GM23248 (cell line): Measurements from ENCODE around the gene PSMB5. TPM values are rescaled to one million over a fixed set of nuclear protein-coding genes. Genes with fewer than 3 reads are reported as not detected.
A peak's percentile ranks its signal among the peaks of the same experiment; 100 is the strongest.

ENCODE experiments used
- DNase-seq: peaks from one replicate; pipeline ENCODE4 v3.0.0-alpha.2; 2015
- H2AFZ ChIP-seq: fragments of 200-600 bp; sonication (generic); 2 replicates; pipeline ENCODE4 v1.6.1; 2016; ENCODE audit warnings: antibody characterized with exemption
- H3F3A ChIP-seq: fragments of 200-600 bp; sonication (generic); 2 replicates; pipeline ENCODE4 v1.6.1; 2016; ENCODE audit warnings: mild to moderate bottlenecking, antibody characterized with exemption, mixed run types; ENCODE audit not compliant: insufficient read depth
- H3K27ac ChIP-seq: fragments of 200-600 bp; sonication (generic); 2 replicates; pipeline ENCODE4 v1.5.1; 2016; ENCODE audit warnings: mild to moderate bottlenecking
- H3K27me3 ChIP-seq: fragments of 200-600 bp; sonication (generic); replicated peaks from 2 replicates; pipeline ENCODE4 v1.6.1; 2016; ENCODE audit warnings: mild to moderate bottlenecking; ENCODE audit not compliant: insufficient read depth
- H3K36me3 ChIP-seq: fragments of 200-600 bp; sonication (generic); 2 replicates; pipeline ENCODE4 v1.6.1; 2016; ENCODE audit warnings: low read depth, mild to moderate bottlenecking
- H3K4me1 ChIP-seq: fragments of 200-600 bp; sonication (generic); 2 replicates; pipeline ENCODE4 v1.6.1; 2016; ENCODE audit warnings: mild to moderate bottlenecking; ENCODE audit not compliant: insufficient read depth
- H3K4me2 ChIP-seq: fragments of 200-600 bp; sonication (generic); one replicate; pipeline ENCODE4 v1.6.1; 2016; ENCODE audit warnings: mild to moderate bottlenecking; ENCODE audit not compliant: unreplicated experiment
- H3K4me3 ChIP-seq: fragments of 200-600 bp; sonication (generic); 2 replicates; pipeline ENCODE4 v1.5.1; 2016; ENCODE audit warnings: mild to moderate bottlenecking
- H3K79me2 ChIP-seq: fragments of 200-600 bp; sonication (generic); 2 replicates; pipeline ENCODE4 v1.6.1; 2016; ENCODE audit warnings: mild to moderate bottlenecking; ENCODE audit not compliant: insufficient read depth
- H3K9ac ChIP-seq: fragments of 200-600 bp; sonication (generic); 2 replicates; pipeline ENCODE4 v1.6.1; 2016; ENCODE audit warnings: mild to moderate bottlenecking
- H3K9me2 ChIP-seq: fragments of 200-600 bp; sonication (generic); 2 replicates; pipeline ENCODE4 v1.6.1; 2016; ENCODE audit warnings: mixed run types, mild to moderate bottlenecking, moderate library complexity; ENCODE audit not compliant: insufficient read depth
- H3K9me3 ChIP-seq: fragments of 200-600 bp; sonication (generic); one replicate; pipeline ENCODE4 v1.6.1; 2017; ENCODE audit warnings: low read depth
- H4K20me1 ChIP-seq: fragments of 200-600 bp; sonication (generic); 2 replicates; pipeline ENCODE4 v1.6.0; 2016; ENCODE audit not compliant: insufficient read depth
- EZH2 ChIP-seq: fragments of 200-600 bp; sonication (generic); IDR thresholded peaks from 2 replicates; pipeline ENCODE4 v1.6.1; 2018; ENCODE audit warnings: antibody characterized with exemption, mild to moderate bottlenecking; ENCODE audit not compliant: insufficient read depth, poor library complexity, severe bottlenecking
- EZH2phosphoT487 ChIP-seq: fragments of 200-600 bp; sonication (generic); IDR thresholded peaks from 2 replicates; pipeline ENCODE4 v1.6.1; 2018; ENCODE audit warnings: antibody characterized with exemption, moderate library complexity, mild to moderate bottlenecking, low read depth; ENCODE audit not compliant: insufficient read depth
- WGBS, 2 experiments: methylation state at CpG; one replicate each; pipeline ENCODE4 v1.1.6; 2015 to 2017; ENCODE audit warnings: low lambda C conversion rate in 2 of 2, low coverage in 1 of 2; ENCODE audit errors: missing lambda C conversion rate in 2 of 2; 5-methylcytosine and 5-hydroxymethylcytosine counted together
- in situ Hi-C: fragments of 300-500 bp; cut with MboI; formaldehyde crosslinking; loops from 2 replicates; pipeline ENCODE4 v1.15.0; 2020
- polyA plus RNA-seq: library from polyadenylated mRNA; unstranded; fragments of >200 nt; fragmentation: Nextera tagmentation; extraction: Ambion mirVana; gene quantifications from 2 replicates; pipeline ENCODE4 v1.2.1, GENCODE V29; 2016
- total RNA-seq: library from RNA; depleted of rRNA; stranded (reverse); fragments of >200 nt; shearing (Covaris generic); gene quantifications from 2 replicates; pipeline ENCODE4 v1.2.3, GENCODE V29; 2014; rRNA removed

PSMB5 gene
- 217 and 263 TPM in 2 replicates for total RNA-seq
- 274 and 277 TPM in 2 replicates for polyA plus RNA-seq

- WGBS, 2 experiments: 0 to 2% methylated on average over 36 of the region's 36 CpGs
- TF ChIP-seq EZH2: no peak
- peaks cover 15% of the 10 kb centered on the region for H3K4me1 ChIP-seq
Observed at GRCh38 chr14:23034498-23035302, at the start of gene PSMB5. Gene PSMB5 (minus strand): TSS chr14:23034900. CDS start chr14:23034881, 19 bp downstream.

GRCh38 chr14:23080474-23080873, 45.8 kb upstream of the PSMB5 start:
- in situ Hi-C loops: no loop called here
- no peaks in the 10 kb centered on the region for H3K9me2 ChIP-seq

More at GRCh38 chr14:23034498-23035302, at the start of gene PSMB5:
- H3K27ac ChIP-seq: peak within 1 kb of the TSS; percentile 95
- H3K4me3 ChIP-seq: peak within 1 kb of the TSS; percentile 96
- no peaks in the 10 kb centered on the region for H3K9me3 ChIP-seq
- peaks cover 47% of the 10 kb centered on the region for H3K79me2 ChIP-seq
- H3K36me3 ChIP-seq: peaks cover 26% of the 10 kb centered on the region
- in situ Hi-C loops: no loop called here
- DNase-seq: peak; percentile 98
- H3K9ac ChIP-seq: peak within 1 kb of the TSS; percentile 99
- no peaks in the 10 kb centered on the region for H3K27me3 ChIP-seq
- H4K20me1 ChIP-seq: no peaks in the 10 kb centered on the region
- H3K4me2 ChIP-seq: peak within 1 kb of the TSS; percentile 88
- H3K9me2 ChIP-seq: no peaks in the 10 kb centered on the region
- no peaks in the 10 kb centered on the region for H3F3A ChIP-seq
- H2AFZ ChIP-seq: peak within 1 kb of the TSS; percentile 93

GRCh38 chr14:23079716-23080115, 45.0 kb upstream of the PSMB5 start:
- Histone ChIP-seq H2AFZ (no peak overlapping the region), H3K79me2 (peaks cover 71% of the 10 kb centered on the region), H3K4me1 (peaks cover 45% of the 10 kb centered on the region), H3K9me2 (no peaks in the 10 kb centered on the region), H3K9me3 (no peaks in the 10 kb centered on the region), H3K27ac (peak overlapping the region; percentile 96), H3K9ac (peak overlapping the region; percentile 79), H4K20me1 (no peaks in the 10 kb centered on the region), H3K36me3 (peaks cover 72% of the 10 kb centered on the region), H3K4me3 (0 out of 2 replicates have a peak overlapping the region, but pooled peaks have one; percentile 36), H3K4me2 (peak overlapping the region; percentile 75), H3F3A (peaks cover 56% of the 10 kb centered on the region), H3K27me3 (no peaks in the 10 kb centered on the region)
- DNase-seq: peak; percentile 81
- in situ Hi-C loops: no loop called here
- TF ChIP-seq EZH2: no peak
- no peak for TF ChIP-seq EZH2phosphoT487
- 43 to 48% methylated on average over 2 of the region's 2 CpGs for WGBS, 2 experiments

More at GRCh38 chr14:23080474-23080873, 45.8 kb upstream of the PSMB5 start:
- Histone ChIP-seq H3K9me3 (no peaks in the 10 kb centered on the region), H3K9ac (peak overlapping the region; percentile 79), H3K27ac (peak overlapping the region; percentile 96), H2AFZ (no peak overlapping the region), H3K4me3 (no peak overlapping the region), H3K27me3 (no peaks in the 10 kb centered on the region), H3K4me1 (peaks cover 50% of the 10 kb centered on the region), H3K79me2 (peaks cover 67% of the 10 kb centered on the region), H3K36me3 (peaks cover 74% of the 10 kb centered on the region), H4K20me1 (no peaks in the 10 kb centered on the region), H3K4me2 (peak overlapping the region; percentile 50), H3F3A (peaks cover 63% of the 10 kb centered on the region)
- WGBS, 2 experiments: 86 to 95% methylated on average over 1 of the region's 1 CpG
- DNase-seq: no peak
- TF ChIP-seq EZH2 (no peak), EZH2phosphoT487 (no peak)

- Histone ChIP-seq H3K9me3 (no peaks in the 10 kb centered on the region), H3K79me2 (peaks cover 71% of the 10 kb centered on the region), H3K27ac (peak overlapping the region; percentile 96), H4K20me1 (no peaks in the 10 kb centered on the region), H2AFZ (no peak overlapping the region), H3K9ac (peak overlapping the region; percentile 79), H3K4me1 (peaks cover 45% of the 10 kb centered on the region), H3K4me3 (peak overlapping the region; percentile 36), H3K9me2 (no peaks in the 10 kb centered on the region), H3K36me3 (peaks cover 69% of the 10 kb centered on the region), H3F3A (peaks cover 58% of the 10 kb centered on the region), H3K4me2 (peak overlapping the region; percentile 75), H3K27me3 (no peaks in the 10 kb centered on the region)
- in situ Hi-C loops: no loop called here
- peak; percentile 98 for DNase-seq
- 0% methylated on average over 2 of the region's 2 CpGs for WGBS, 2 experiments
- no peak for TF ChIP-seq EZH2phosphoT487
- no peak for TF ChIP-seq EZH2
Observed at GRCh38 chr14:23078692-23079116, 44.0 kb upstream of the PSMB5 start.
